PC-9 (cell line): Measurements from ENCODE around the gene FGF12. TPM values are rescaled to one million over a fixed set of nuclear protein-coding genes. Genes with fewer than 3 reads are reported as not detected.

Experiments
- BruUV-seq: library from RNA; stranded (reverse); fragments of 400-500 nt; replicated peaks from 2 replicates; lab custom pipeline; 2021; lab: Mats Ljungman, UMichigan
- CTCF ChIA-PET: fragments of 300-600 bp; sonication (Branson Sonifier 250); formaldehyde crosslinking; loops from one replicate; lab custom pipeline; 2022; ENCODE audit warnings: antibody characterized with exemption; lab: Charles Lee
- POLR2A ChIA-PET: fragments of 300-600 bp; sonication (Branson Sonifier 250); formaldehyde crosslinking; loops from one replicate; lab custom pipeline; 2022; ENCODE audit warnings: antibody characterized with exemption; ENCODE audit not compliant: unreplicated experiment; lab: Charles Lee
- DNase-seq, 2 experiments: peaks; one replicate each; pipeline versions ENCODE4 v3.0.0 to v3.0.0-alpha.2; 2015 to 2022; ENCODE audit warnings: mixed read lengths in 1 of 2
- H2AFZ ChIP-seq: fragments of 200-600 bp; sonication (generic); 2 replicates; pipeline ENCODE4 v1.8.1; 2017; ENCODE audit warnings: antibody characterized with exemption
- H3F3A ChIP-seq: fragments of 200-600 bp; sonication (generic); 2 replicates; pipeline ENCODE4 v1.8.1; 2017; ENCODE audit warnings: antibody characterized with exemption, mild to moderate bottlenecking, low read depth; ENCODE audit not compliant: insufficient read depth
- H3K27ac ChIP-seq: fragments of 200-600 bp; sonication (generic); 2 replicates; pipeline ENCODE4 v1.6.1; 2016; ENCODE audit warnings: mixed run types
- H3K27me3 ChIP-seq: fragments of 200-600 bp; sonication (generic); 2 replicates; pipeline ENCODE4 v1.6.1; 2016; ENCODE audit warnings: low read depth, mixed run types; ENCODE audit not compliant: insufficient read depth
- H3K36me3 ChIP-seq: fragments of 200-600 bp; sonication (generic); 2 replicates; pipeline ENCODE4 v1.6.1; 2016; ENCODE audit warnings: low read depth, mixed run types
- H3K4me1 ChIP-seq: fragments of 200-600 bp; sonication (generic); replicated peaks from 2 replicates; pipeline ENCODE4 v1.6.1; 2016; ENCODE audit warnings: mixed run types; ENCODE audit not compliant: insufficient read depth
- H3K4me2 ChIP-seq: fragments of 200-600 bp; sonication (generic); 2 replicates; pipeline ENCODE4 v1.6.1; 2017; ENCODE audit warnings: mixed run types
- H3K4me3 ChIP-seq: fragments of 200-600 bp; sonication (generic); 2 replicates; pipeline ENCODE4 v1.6.1; 2016; ENCODE audit warnings: mixed run types
- H3K79me2 ChIP-seq: fragments of 200-600 bp; sonication (generic); 2 replicates; pipeline ENCODE4 v1.6.1; 2017; ENCODE audit warnings: low read depth, mixed run types
- H3K9me2 ChIP-seq: fragments of 200-600 bp; sonication (generic); 2 replicates; pipeline ENCODE4 v1.8.1; 2017; ENCODE audit warnings: mild to moderate bottlenecking; ENCODE audit not compliant: insufficient read depth
- H3K9me3 ChIP-seq: fragments of 200-600 bp; sonication (generic); 2 replicates; pipeline ENCODE4 v1.8.1; 2016; ENCODE audit warnings: low read depth; ENCODE audit not compliant: insufficient read depth
- H4K20me1 ChIP-seq: fragments of 200-600 bp; sonication (generic); 2 replicates; pipeline ENCODE4 v1.8.1; 2017; ENCODE audit not compliant: insufficient read depth
- CTCF ChIP-seq: fragments of 200-600 bp; sonication (generic); conservative IDR thresholded peaks from 2 replicates; pipeline ENCODE4 v1.6.1; 2017; ENCODE audit warnings: mixed run types, antibody characterized with exemption, mild to moderate bottlenecking, moderate library complexity
- EZH2 ChIP-seq: fragments of 200-600 bp; sonication (generic); IDR thresholded peaks from 2 replicates; pipeline ENCODE4 v1.8.0; 2017; ENCODE audit warnings: antibody characterized with exemption, low read depth
- intact Hi-C: fragments of 100-400 bp; cut with micrococcal nuclease; formaldehyde crosslinking; loops from one replicate; pipeline ENCODE4 v1.10.0; 2022; ENCODE audit not compliant: unreplicated experiment
- total RNA-seq: library from RNA; stranded (reverse); gene quantifications from 2 replicates; pipeline ENCODE4 v1.2.3, GENCODE V29; 2021

The FGF12 gene
- total RNA-seq, 1 experiment from 2014 or later, result 10.9 TPM

- no peaks in the 10 kb centered on the region for H4K20me1 ChIP-seq
- H3K9me2 ChIP-seq, result peaks cover 4% of the 10 kb centered on the region; the same call in 1 of the 2 replicates
- no TSS peak for BruUV-seq
- H3K36me3 ChIP-seq, result no peaks in the 10 kb centered on the region
- DNase-seq, result no peak
- no peak overlapping the region for H2AFZ ChIP-seq
- no peak overlapping the region for H3K4me3 ChIP-seq
- TF ChIP-seq EZH2 (no peak), CTCF (no peak)
- ChIA-PET POLR2A (no interaction called here), CTCF (no interaction called here)
- H3K9me3 ChIP-seq, result no peaks in the 10 kb centered on the region
- H3K27me3 ChIP-seq, result no peaks in the 10 kb centered on the region
- intact Hi-C loops, result no loop called here
- H3F3A ChIP-seq, result no peaks in the 10 kb centered on the region
- H3K27ac ChIP-seq, result no peak overlapping the region
- no peaks in the 10 kb centered on the region for H3K79me2 ChIP-seq
- no peak overlapping the region for H3K4me2 ChIP-seq
- H3K4me1 ChIP-seq, result no peaks in the 10 kb centered on the region
These were observed 245.7 kb downstream of the FGF12 start for GRCh38 chr3:192481638-192482037.

GRCh38 chr3:192467230-192468140 lies 259.9 kb downstream of the FGF12 start:
- DNase-seq, result peak; percentile 56 to 63
- Histone ChIP-seq H3K36me3 (no peaks in the 10 kb centered on the region), H3K9me2 (no peaks in the 10 kb centered on the region), H3F3A (no peaks in the 10 kb centered on the region), H3K79me2 (no peaks in the 10 kb centered on the region), H3K9me3 (no peaks in the 10 kb centered on the region), H3K27ac (no peak overlapping the region), H3K4me3 (no peak overlapping the region), H3K27me3 (no peaks in the 10 kb centered on the region), H4K20me1 (no peaks in the 10 kb centered on the region), H3K4me2 (no peak overlapping the region), H2AFZ (no peak overlapping the region), H3K4me1 (no peaks in the 10 kb centered on the region)
- ChIA-PET CTCF (interaction anchor here (0.7 to 1.0 kb wide), 2 partner anchors 69 to 336 kb away, joined by 3 read pairs; no protein-coding TSS in a partner anchor), POLR2A (no interaction called here)
- no TSS peak for BruUV-seq
- peak; percentile 100 for TF ChIP-seq CTCF
- TF ChIP-seq EZH2, result no peak
- intact Hi-C loops, result loop anchor here (1.0 to 5.0 kb wide), 5 partner anchors 99 to 1105 kb away; no protein-coding TSS in a partner anchor

- no peaks in the 10 kb centered on the region for H3K79me2 ChIP-seq
- H3F3A ChIP-seq, result no peaks in the 10 kb centered on the region
- H2AFZ ChIP-seq, result no peak overlapping the region
- no peaks in the 10 kb centered on the region for H3K36me3 ChIP-seq
- H3K4me3 ChIP-seq, result no peak overlapping the region
- H3K4me1 ChIP-seq, result no peaks in the 10 kb centered on the region
- H3K9me2 ChIP-seq, result no peaks in the 10 kb centered on the region
- no peak overlapping the region for H3K4me2 ChIP-seq
- BruUV-seq, result no TSS peak
- H3K27me3 ChIP-seq, result no peaks in the 10 kb centered on the region
- no peak for DNase-seq
- intact Hi-C loops, result loop anchor here (10.0 kb wide), 1 partner anchor 554 kb away; no protein-coding TSS in a partner anchor
- H3K9me3 ChIP-seq, result no peaks in the 10 kb centered on the region
- TF ChIP-seq EZH2 (no peak), CTCF (peak; percentile 55; the same call in 1 of the 2 replicates)
- CTCF ChIA-PET, result no interaction called here
- no peak overlapping the region for H3K27ac ChIP-seq
- no peaks in the 10 kb centered on the region for H4K20me1 ChIP-seq
- POLR2A ChIA-PET, result no interaction called here
These were observed 278.3 kb downstream of the FGF12 start for GRCh38 chr3:192449036-192449435.
